K562 (cell line): Measurements from ENCODE around the gene HOXB3. TPM values are rescaled to one million over a fixed set of nuclear protein-coding genes. Genes with fewer than 3 reads are reported as not detected.

Experiments used
- BRD9 ChIP-seq: fragments of 450-650 bp; IDR thresholded peaks from 2 replicates; pipeline ENCODE4 v1.6.1; 2018; ENCODE audit warnings: low read depth; ENCODE audit not compliant: partially characterized antibody
- CHD1 ChIP-seq: fragments of 200-600 bp; sonication (generic); IDR thresholded peaks from one replicate; pipeline ENCODE4 v1.6.1; 2012; ENCODE audit warnings: mild to moderate bottlenecking, moderate library complexity, low read length, inconsistent platforms
- GATAD2A ChIP-seq: fragments of 450-650 bp; IDR thresholded peaks from 2 replicates; pipeline ENCODE4 v1.6.1; 2017
- HDAC1 ChIP-seq, 2 experiments: fragments of 450-650 bp; IDR thresholded peaks; 2 replicates each; pipeline ENCODE4 v1.6.1; 2016 to 2017; ENCODE audit warnings: inconsistent platforms in 1 of 2, mild to moderate bottlenecking in 1 of 2, moderate library complexity in 1 of 2
- HNRNPL ChIP-seq: fragments of 200-400 bp; formaldehyde crosslinking; IDR thresholded peaks from 2 replicates; pipeline ENCODE4 v1.6.1; 2017; ENCODE audit warnings: low read depth, mild to moderate bottlenecking, low read length
- POLR2B ChIP-seq: fragments of 450-650 bp; IDR thresholded peaks from 2 replicates; pipeline ENCODE4 v1.6.1; 2018; ENCODE audit warnings: low read depth; ENCODE audit not compliant: partially characterized antibody
- RBFOX2 ChIP-seq: fragments of 200-400 bp; formaldehyde crosslinking; IDR thresholded peaks from 2 replicates; pipeline ENCODE4 v1.6.1; 2017; ENCODE audit warnings: low read depth, mild to moderate bottlenecking, low read length, moderate library complexity
- RBM22 ChIP-seq: fragments of 200-400 bp; formaldehyde crosslinking; IDR thresholded peaks from 2 replicates; pipeline ENCODE4 v1.6.1; 2018; ENCODE audit warnings: low read length, low read depth; ENCODE audit not compliant: poor library complexity, severe bottlenecking
- SAP30 ChIP-seq: fragments of 200-600 bp; sonication (generic); IDR thresholded peaks from 2 replicates; pipeline ENCODE4 v1.6.1; 2012; ENCODE audit warnings: borderline replicate concordance, low read depth, mild to moderate bottlenecking, moderate library complexity, low read length, control low read depth, inconsistent platforms; ENCODE audit not compliant: insufficient read depth, poor library complexity, severe bottlenecking
- ZNF436 ChIP-seq: fragments of 250-450, 450-650 bp; sonication (Bioruptor Pico); formaldehyde crosslinking; IDR thresholded peaks from 2 replicates; pipeline ENCODE4 v1.7.0; 2020; ENCODE audit warnings: mild to moderate bottlenecking
- ZNF780A ChIP-seq: fragments of 250-450 bp; sonication (Bioruptor Pico); IDR thresholded peaks from 2 replicates; pipeline ENCODE4 v1.5.0; 2021; ENCODE audit warnings: mild to moderate bottlenecking
- polyA plus RNA-seq, 8 experiments: library from polyadenylated mRNA; depleted of rRNA in 4 of 8; stranded (reverse) in 5 of 8; unstranded in 3 of 8; fragments of >200 nt; fragmentation: Nextera tagmentation in 2 of 8; fragmentation: Illumina TruSeq in 1 of 8; extraction: Ambion mirVana in 2 of 8; extraction: Trizol in 1 of 8; gene quantifications; 2 replicates each; pipeline versions ENCODE4 v1.2.1 to v1.2.3, GENCODE V29; 2011 to 2014; ENCODE audit warnings: inconsistent platforms in 1 of 8, missing spikeins in 1 of 8
- total RNA-seq, 7 experiments: library from RNA; depleted of rRNA in 6 of 7; stranded (reverse); fragments of >200 nt in 6 of 7; fragmentation: Illumina TruSeq in 2 of 7; extraction: Trizol in 2 of 7; gene quantifications; 2 replicates each; pipeline versions ENCODE4 v1.2.1 to v1.2.3, GENCODE V29; 2011 to 2021; ENCODE audit warnings: low replicate concordance in 1 of 7
- TF ChIP-seq, protein P1 (sequence below): sonication (generic); formaldehyde crosslinking; IDR thresholded peaks from 2 replicates; pipeline ENCODE4 v1.9.0; 2022; ENCODE audit warnings: mild to moderate bottlenecking, missing genetic modification reagents
- TF ChIP-seq, protein P2 (sequence below): sonication (generic); formaldehyde crosslinking; IDR thresholded peaks from 2 replicates; pipeline ENCODE4 v1.8.1; 2023; ENCODE audit warnings: mild to moderate bottlenecking, missing genetic modification reagents
- TF ChIP-seq, protein P3 (sequence below): fragments of 450-650 bp; formaldehyde crosslinking; conservative IDR thresholded peaks from 2 replicates; pipeline ENCODE4 v1.4.0; 2022; ENCODE audit warnings: mild to moderate bottlenecking, missing genetic modification characterization
- TF ChIP-seq, protein P4 (sequence below), 2 experiments: fragments of 450-650 bp; IDR thresholded peaks; 2 replicates each; pipeline ENCODE4 v1.6.1; 2018; ENCODE audit warnings: mild to moderate bottlenecking in 2 of 2, low read depth in 1 of 2; ENCODE audit not compliant: partially characterized antibody in 2 of 2

HOXB3 gene
- total and polyA plus RNA-seq, 9 of the 15 experiments (the other 6 are each of a cell fraction or from before 2014, with no cell fraction given), result 2.4 to 41.3 (median 20.2) TPM

DNA sequence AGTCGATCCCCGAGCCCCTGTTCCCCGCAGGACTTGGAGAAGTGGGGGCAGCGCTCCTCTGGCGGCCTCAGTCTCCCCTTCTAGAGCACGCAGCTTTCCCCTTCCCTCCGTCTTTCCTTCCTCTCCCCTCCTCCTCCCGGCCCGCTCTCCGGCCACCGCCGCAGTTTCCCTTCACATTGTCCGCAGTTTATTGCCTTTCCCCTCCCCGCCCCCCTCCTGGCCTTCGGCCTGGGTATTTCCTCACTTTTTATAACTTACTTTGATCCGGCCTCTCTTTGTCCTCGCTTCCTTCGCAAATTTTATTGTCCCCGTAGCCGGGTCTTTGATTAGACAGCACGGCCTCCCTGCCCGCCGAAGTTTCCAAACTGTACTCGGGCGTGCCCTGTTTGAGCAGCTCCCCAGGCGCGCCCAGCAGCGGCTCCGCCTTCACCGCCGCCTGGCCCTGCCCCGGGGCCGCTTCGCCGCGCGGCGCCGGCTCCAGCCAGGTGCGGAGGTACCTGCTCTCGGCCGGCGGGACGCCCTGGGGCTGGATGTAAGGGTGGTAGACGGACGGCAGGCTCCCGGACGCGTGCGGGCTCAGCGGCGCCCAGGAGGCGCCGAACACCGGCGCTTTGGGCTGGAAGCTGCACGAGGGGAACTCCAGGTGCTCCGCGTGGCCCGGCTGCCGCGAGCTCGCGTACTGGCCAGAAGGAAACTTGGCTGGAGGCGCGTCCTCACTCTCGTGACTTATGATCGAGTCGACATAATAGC lies 35.6 kb upstream of the HOXB3 start (continued):
- TF ChIP-seq CHD1, result peak; percentile 93
- peak; percentile 69 for TF ChIP-seq RBM22
- TF ChIP-seq BRD9, result peak; percentile 20
- TF ChIP-seq GATAD2A, result no peak
- TF ChIP-seq, protein P1, sequence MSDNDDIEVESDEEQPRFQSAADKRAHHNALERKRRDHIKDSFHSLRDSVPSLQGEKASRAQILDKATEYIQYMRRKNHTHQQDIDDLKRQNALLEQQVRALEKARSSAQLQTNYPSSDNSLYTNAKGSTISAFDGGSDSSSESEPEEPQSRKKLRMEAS (CRISPR knock-in tag), result 0 out of 2 replicates have a peak, but pooled peaks have one; percentile 38
- TF ChIP-seq SAP30, result peak; percentile 75
- TF ChIP-seq, protein P2, sequence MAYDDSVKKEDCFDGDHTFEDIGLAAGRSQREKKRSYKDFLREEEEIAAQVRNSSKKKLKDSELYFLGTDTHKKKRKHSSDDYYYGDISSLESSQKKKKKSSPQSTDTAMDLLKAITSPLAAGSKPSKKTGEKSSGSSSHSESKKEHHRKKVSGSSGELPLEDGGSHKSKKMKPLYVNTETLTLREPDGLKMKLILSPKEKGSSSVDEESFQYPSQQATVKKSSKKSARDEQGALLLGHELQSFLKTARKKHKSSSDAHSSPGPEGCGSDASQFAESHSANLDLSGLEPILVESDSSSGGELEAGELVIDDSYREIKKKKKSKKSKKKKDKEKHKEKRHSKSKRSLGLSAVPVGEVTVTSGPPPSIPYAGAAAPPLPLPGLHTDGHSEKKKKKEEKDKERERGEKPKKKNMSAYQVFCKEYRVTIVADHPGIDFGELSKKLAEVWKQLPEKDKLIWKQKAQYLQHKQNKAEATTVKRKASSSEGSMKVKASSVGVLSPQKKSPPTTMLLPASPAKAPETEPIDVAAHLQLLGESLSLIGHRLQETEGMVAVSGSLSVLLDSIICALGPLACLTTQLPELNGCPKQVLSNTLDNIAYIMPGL, result peak; percentile 85
- no peak for TF ChIP-seq ZNF780A (CRISPR knock-in tag)
- peak; percentile 92 for TF ChIP-seq RBFOX2
- no peak for TF ChIP-seq ZNF436 (CRISPR knock-in tag)
- TF ChIP-seq, protein P3, sequence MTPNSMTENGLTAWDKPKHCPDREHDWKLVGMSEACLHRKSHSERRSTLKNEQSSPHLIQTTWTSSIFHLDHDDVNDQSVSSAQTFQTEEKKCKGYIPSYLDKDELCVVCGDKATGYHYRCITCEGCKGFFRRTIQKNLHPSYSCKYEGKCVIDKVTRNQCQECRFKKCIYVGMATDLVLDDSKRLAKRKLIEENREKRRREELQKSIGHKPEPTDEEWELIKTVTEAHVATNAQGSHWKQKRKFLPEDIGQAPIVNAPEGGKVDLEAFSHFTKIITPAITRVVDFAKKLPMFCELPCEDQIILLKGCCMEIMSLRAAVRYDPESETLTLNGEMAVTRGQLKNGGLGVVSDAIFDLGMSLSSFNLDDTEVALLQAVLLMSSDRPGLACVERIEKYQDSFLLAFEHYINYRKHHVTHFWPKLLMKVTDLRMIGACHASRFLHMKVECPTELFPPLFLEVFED, result peak; percentile 74; the same call in 1 of the 2 replicates
- TF ChIP-seq, protein P4, sequence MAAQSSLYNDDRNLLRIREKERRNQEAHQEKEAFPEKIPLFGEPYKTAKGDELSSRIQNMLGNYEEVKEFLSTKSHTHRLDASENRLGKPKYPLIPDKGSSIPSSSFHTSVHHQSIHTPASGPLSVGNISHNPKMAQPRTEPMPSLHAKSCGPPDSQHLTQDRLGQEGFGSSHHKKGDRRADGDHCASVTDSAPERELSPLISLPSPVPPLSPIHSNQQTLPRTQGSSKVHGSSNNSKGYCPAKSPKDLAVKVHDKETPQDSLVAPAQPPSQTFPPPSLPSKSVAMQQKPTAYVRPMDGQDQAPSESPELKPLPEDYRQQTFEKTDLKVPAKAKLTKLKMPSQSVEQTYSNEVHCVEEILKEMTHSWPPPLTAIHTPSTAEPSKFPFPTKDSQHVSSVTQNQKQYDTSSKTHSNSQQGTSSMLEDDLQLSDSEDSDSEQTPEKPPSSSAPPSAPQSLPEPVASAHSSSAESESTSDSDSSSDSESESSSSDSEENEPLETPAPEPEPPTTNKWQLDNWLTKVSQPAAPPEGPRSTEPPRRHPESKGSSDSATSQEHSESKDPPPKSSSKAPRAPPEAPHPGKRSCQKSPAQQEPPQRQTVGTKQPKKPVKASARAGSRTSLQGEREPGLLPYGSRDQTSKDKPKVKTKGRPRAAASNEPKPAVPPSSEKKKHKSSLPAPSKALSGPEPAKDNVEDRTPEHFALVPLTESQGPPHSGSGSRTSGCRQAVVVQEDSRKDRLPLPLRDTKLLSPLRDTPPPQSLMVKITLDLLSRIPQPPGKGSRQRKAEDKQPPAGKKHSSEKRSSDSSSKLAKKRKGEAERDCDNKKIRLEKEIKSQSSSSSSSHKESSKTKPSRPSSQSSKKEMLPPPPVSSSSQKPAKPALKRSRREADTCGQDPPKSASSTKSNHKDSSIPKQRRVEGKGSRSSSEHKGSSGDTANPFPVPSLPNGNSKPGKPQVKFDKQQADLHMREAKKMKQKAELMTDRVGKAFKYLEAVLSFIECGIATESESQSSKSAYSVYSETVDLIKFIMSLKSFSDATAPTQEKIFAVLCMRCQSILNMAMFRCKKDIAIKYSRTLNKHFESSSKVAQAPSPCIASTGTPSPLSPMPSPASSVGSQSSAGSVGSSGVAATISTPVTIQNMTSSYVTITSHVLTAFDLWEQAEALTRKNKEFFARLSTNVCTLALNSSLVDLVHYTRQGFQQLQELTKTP (IDR thresholded peaks at IDR 0.05; ENCODE audit: low read depth in 1 of 2, partially characterized antibody in 2 of 2), result peak in 1 of 2 experiments; percentile 47
- 0 out of 2 replicates have a peak, but pooled peaks have one; percentile 61 for TF ChIP-seq HNRNPL
- TF ChIP-seq POLR2B, result peak; percentile 27
- peak in 1 of 2 experiments; percentile 4; a peak in 1 of 4 replicates for TF ChIP-seq HDAC1 (IDR thresholded peaks at IDR 0.05)
